ENCODE measurements around the gene HSD17B11.

DNA sequence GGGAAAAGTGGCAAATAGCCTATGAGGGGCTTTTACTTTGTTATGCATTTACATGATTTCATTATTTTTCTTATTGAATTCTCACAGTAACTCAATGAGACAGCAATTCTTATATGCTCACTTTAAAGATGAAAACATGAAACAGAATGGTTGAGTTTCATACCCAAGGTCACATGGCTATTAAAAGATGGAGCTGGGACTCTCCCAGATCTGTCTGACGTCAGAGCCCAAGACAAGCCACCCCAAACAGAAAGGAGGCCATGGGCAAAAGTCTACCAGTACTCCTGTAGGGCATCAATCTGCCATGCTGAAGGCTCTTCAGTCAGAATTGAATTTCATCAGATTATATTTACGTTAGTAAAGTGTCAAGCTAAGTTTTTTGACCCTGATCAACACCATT lies 13.2 kb downstream of the HSD17B11 start:
- TF ChIP-seq, protein P1, sequence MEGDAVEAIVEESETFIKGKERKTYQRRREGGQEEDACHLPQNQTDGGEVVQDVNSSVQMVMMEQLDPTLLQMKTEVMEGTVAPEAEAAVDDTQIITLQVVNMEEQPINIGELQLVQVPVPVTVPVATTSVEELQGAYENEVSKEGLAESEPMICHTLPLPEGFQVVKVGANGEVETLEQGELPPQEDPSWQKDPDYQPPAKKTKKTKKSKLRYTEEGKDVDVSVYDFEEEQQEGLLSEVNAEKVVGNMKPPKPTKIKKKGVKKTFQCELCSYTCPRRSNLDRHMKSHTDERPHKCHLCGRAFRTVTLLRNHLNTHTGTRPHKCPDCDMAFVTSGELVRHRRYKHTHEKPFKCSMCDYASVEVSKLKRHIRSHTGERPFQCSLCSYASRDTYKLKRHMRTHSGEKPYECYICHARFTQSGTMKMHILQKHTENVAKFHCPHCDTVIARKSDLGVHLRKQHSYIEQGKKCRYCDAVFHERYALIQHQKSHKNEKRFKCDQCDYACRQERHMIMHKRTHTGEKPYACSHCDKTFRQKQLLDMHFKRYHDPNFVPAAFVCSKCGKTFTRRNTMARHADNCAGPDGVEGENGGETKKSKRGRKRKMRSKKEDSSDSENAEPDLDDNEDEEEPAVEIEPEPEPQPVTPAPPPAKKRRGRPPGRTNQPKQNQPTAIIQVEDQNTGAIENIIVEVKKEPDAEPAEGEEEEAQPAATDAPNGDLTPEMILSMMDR (IDR thresholded peaks at IDR 0.05; ENCODE audit: insufficient read depth, low read length), result no peak
- TF ChIP-seq POLR2AphosphoS5 (IDR thresholded peaks at IDR 0.05; ENCODE audit: low read depth), result no peak
- no peak for TF ChIP-seq GABPA (IDR thresholded peaks at IDR 0.05; ENCODE audit: low read depth)
- TF ChIP-seq REST (IDR thresholded peaks at IDR 0.05; ENCODE audit: insufficient replicate concordance, low read depth), result no peak
- TF ChIP-seq SPI1 (IDR thresholded peaks at IDR 0.05; ENCODE audit: borderline replicate concordance, low read depth), result no peak
